Stimulated activated effector memory CD8-positive, alpha-beta T cell treated with anti-CD3 and anti-CD28 coated beads, Interleukin-12 subunit alpha, Interleukin-12 subunit beta, amount 100 ng/mL, for 72 hours (primary cell): ENCODE results near the gene ARHGAP23.
A peak's percentile ranks its signal among the peaks of the same experiment; 100 is the strongest.

Experiments used
- ATAC-seq: fragments of 150-1000 bp; cut with Tn5 transposase; 2 replicates; pipeline ENCODE4 v1.10.0; 2021
- DNase-seq, 2 donors: peaks; one replicate each; pipeline ENCODE4 v3.0.0; 2021 to 2022; ENCODE audit warnings: low spot score in 2 of 2
- H3K27ac Mint-ChIP-seq: one replicate; pipeline ENCODE4 v1.8.0; 2022; ENCODE audit warnings: mild to moderate bottlenecking, mixed read lengths
- H3K36me3 Mint-ChIP-seq: one replicate; pipeline ENCODE4 v1.8.0; 2022; ENCODE audit warnings: mild to moderate bottlenecking, mixed read lengths
- H3K4me1 Mint-ChIP-seq: one replicate; pipeline ENCODE4 v1.8.0; 2022; ENCODE audit warnings: mixed read lengths
- H3K4me3 Mint-ChIP-seq: one replicate; pipeline ENCODE4 v1.8.0; 2022; ENCODE audit warnings: mild to moderate bottlenecking, mixed read lengths
- H3K9me3 Mint-ChIP-seq: one replicate; pipeline ENCODE4 v1.8.0; 2022; ENCODE audit warnings: mixed read lengths

Gene ARHGAP23

DNA sequence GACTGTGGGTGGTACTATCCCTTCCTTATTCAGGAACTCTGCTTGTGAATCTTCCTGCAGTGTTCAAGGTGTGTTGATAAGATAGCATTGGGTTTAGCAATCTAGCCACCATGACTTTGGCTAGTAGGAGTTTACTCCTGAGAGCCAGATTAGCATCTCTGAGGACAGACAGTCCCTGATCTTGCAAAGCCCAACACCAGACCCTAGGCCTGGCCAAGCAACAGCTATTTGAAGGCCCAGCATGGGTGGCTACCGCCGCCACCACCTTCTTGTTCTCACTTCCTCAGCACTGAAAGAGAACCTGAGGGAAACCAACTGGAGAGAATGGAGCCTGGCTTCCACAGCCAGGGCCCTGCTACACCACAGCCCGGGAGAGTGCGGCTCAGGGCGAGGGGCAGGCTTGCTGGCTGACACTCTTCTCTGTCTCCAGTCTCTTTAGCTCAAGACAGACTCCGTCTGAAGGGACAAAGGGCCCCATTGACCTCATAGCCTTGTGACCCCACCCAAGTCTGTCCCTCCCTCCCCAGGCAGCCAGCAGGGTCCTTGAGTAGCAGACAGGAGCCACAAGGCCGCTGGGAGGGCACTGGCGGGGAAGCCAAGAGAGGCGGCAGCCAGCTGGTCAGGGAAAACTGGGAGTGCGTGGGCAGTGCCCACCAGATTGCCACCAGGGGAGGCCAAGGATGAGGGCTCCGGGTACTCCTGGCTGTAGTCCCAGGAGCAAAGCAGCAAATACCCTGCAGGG is 10.9 kb upstream of the ARHGAP23 start:
- Mint-ChIP-seq H3K4me1 (peaks cover 6% of the 10 kb centered on the region), H3K36me3 (no peaks in the 10 kb centered on the region), H3K27ac (no peak overlapping the region), H3K4me3 (no peak overlapping the region), H3K9me3 (no peaks in the 10 kb centered on the region)
- no peak for DNase-seq
- no peak for ATAC-seq

- Mint-ChIP-seq H3K4me1 (peaks cover 6% of the 10 kb centered on the region), H3K9me3 (no peaks in the 10 kb centered on the region), H3K4me3 (peak overlapping the region; percentile 55), H3K27ac (no peak overlapping the region), H3K36me3 (no peaks in the 10 kb centered on the region)
- DNase-seq (no peak), ATAC-seq (no peak)
Observed at GRCh38 chr17:38418062-38418692, 10.1 kb upstream of the ARHGAP23 start.

- Mint-ChIP-seq H3K9me3 (no peaks in the 10 kb centered on the region), H3K4me1 (peaks cover 6% of the 10 kb centered on the region), H3K27ac (no peak overlapping the region), H3K36me3 (no peaks in the 10 kb centered on the region), H3K4me3 (peak overlapping the region; percentile 55)
- no peak for ATAC-seq
- no peak for DNase-seq
Observed at GRCh38 chr17:38418693-38419507, 9.4 kb upstream of the ARHGAP23 start.

DNA sequence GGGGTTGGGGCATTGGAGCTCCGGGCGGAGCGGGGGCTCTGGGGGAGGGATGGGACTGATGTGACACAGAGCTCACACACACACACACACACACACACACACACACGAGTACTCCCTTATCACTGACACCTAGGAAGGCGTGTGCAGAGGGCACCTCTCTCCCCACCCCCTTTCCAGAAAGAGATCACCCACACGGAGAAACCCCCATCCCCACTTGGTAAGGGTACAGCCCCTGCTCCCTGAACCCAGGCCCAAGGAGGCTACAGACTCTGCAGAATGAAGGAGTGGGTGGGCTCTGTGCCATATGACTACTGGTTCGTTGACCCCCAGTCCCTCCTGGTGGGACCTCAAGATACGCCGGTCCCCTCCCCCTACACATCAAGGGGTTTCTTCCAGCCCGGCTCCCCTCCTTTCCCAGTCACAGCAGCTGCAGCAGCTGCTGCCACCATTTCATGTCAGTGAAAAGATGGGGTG is 8.7 kb upstream of the ARHGAP23 start:
- H3K4me1 Mint-ChIP-seq, result peaks cover 10% of the 10 kb centered on the region
- H3K36me3 Mint-ChIP-seq, result no peaks in the 10 kb centered on the region
- ATAC-seq (no peak), DNase-seq (no peak)
- no peak overlapping the region for H3K27ac Mint-ChIP-seq
- H3K4me3 Mint-ChIP-seq, result no peak overlapping the region
- H3K9me3 Mint-ChIP-seq, result no peaks in the 10 kb centered on the region

- H3K27ac Mint-ChIP-seq, result no peak overlapping the region
- H3K9me3 Mint-ChIP-seq, result no peaks in the 10 kb centered on the region
- H3K4me3 Mint-ChIP-seq, result no peak overlapping the region
- no peaks in the 10 kb centered on the region for H3K36me3 Mint-ChIP-seq
- ATAC-seq (no peak), DNase-seq (no peak)
- peaks cover 20% of the 10 kb centered on the region for H3K4me1 Mint-ChIP-seq
Observed at GRCh38 chr17:38420518-38420917, 7.7 kb upstream of the ARHGAP23 start.

- Mint-ChIP-seq H3K9me3 (no peaks in the 10 kb centered on the region), H3K36me3 (no peaks in the 10 kb centered on the region), H3K27ac (no peak overlapping the region), H3K4me3 (no peak overlapping the region), H3K4me1 (peaks cover 23% of the 10 kb centered on the region)
- no peak for DNase-seq
- no peak for ATAC-seq
Observed at GRCh38 chr17:38421171-38421841, 7.0 kb upstream of the ARHGAP23 start.

DNA sequence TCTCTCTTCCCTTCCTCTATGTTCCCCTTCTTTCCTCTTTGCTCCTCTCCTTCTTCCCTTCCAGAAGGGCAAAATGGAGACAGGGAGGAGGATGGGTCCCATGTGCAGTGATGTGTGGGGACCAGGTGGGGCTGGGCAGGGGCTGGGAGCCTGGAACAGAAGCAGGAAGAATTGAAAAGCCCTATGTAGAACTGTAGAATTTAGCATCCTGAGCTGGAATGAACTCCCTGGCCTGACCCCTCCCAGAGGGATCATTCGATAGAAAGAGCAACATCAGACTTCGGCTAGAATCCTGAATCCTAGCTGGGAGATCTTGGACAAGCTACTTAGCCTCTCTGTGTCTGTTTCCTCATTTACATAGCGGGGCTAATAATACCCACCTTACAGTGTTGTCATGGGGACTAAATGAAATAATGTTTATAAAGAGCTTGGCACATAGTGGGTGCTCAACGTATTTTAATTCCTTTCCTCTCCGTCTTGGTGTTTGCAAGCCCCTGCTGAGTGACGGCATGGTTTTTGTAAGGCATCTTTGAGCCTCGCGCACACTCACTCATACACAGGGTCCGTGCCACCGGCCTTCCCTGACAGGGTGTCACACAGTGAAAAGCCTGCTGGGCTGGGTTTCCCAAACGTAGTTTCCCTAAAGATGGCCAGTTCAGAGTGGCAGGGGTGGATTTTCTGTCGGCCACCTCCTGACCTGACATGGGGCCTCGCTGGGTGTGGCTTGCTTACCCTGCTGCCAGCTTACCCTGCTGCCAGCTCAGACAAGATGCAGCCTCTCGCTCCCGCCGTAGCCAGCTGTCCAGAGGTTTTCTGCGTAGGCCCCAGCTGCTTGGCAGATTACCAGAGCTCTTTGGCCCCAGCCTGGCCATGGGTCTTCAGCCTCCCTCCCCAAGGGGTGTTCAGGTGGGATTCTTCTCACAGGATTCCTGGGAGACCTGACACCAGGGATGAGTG is 6.1 kb upstream of the ARHGAP23 start:
- ATAC-seq (no peak), DNase-seq (no peak)
- no peak overlapping the region for H3K4me3 Mint-ChIP-seq
- no peaks in the 10 kb centered on the region for H3K36me3 Mint-ChIP-seq
- H3K4me1 Mint-ChIP-seq, result peaks cover 26% of the 10 kb centered on the region
- no peaks in the 10 kb centered on the region for H3K9me3 Mint-ChIP-seq
- H3K27ac Mint-ChIP-seq, result no peak overlapping the region

- Mint-ChIP-seq H3K9me3 (no peaks in the 10 kb centered on the region), H3K27ac (peak overlapping the region; percentile 53), H3K36me3 (no peaks in the 10 kb centered on the region), H3K4me3 (no peak overlapping the region), H3K4me1 (peaks cover 30% of the 10 kb centered on the region)
- ATAC-seq (no peak), DNase-seq (no peak)
Observed at GRCh38 chr17:38424297-38424972, 3.8 kb upstream of the ARHGAP23 start.

DNA sequence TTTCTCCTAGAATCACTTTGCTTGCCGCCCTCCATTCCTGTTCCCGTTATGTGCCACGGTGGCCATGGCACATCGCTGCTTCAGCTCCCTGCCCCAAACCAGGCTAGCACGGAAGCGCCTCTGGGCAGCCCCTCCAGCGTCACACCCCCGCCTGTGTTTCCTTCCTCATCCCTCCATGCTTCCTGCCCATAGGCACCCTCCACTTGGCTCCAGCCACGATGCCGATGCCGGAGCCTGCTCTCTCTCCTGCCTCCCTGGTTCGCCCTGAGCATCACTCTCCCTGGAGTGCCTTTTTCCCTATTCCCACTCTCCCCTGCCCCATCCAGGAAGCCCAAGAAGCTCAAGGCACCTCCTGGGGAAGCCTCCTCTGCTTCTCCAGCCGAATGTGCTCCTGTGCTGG is 3.2 kb upstream of the ARHGAP23 start:
- H3K4me3 Mint-ChIP-seq, result no peak overlapping the region
- no peaks in the 10 kb centered on the region for H3K9me3 Mint-ChIP-seq
- peak overlapping the region; percentile 53 for H3K27ac Mint-ChIP-seq
- peaks cover 35% of the 10 kb centered on the region for H3K4me1 Mint-ChIP-seq
- ATAC-seq (no peak), DNase-seq (no peak)
- H3K36me3 Mint-ChIP-seq, result no peaks in the 10 kb centered on the region

DNA sequence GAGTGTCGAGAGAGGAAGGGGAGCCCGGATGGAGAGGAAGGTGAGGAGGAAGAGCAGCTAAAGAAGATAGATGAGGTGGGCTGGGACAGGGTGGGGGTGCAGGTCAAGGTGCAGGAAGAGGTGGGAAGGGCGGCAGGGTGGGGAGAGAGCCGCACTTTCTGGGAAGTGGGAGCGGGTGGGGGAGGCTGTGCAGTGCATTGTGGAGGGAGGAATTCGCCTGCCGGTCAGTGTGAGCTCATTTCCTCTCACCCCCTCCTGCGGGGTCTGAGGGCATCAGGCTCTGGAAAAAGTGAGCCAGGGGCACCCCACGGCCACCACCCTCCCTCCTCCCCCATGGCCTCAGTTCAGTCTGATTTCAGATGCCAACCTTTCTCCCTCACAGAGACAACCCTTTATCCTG is 2.5 kb upstream of the ARHGAP23 start:
- peak overlapping the region; percentile 53 for H3K27ac Mint-ChIP-seq
- DNase-seq (no peak), ATAC-seq (no peak)
- H3K9me3 Mint-ChIP-seq, result no peaks in the 10 kb centered on the region
- H3K4me3 Mint-ChIP-seq, result no peak overlapping the region
- H3K4me1 Mint-ChIP-seq, result peaks cover 35% of the 10 kb centered on the region
- no peaks in the 10 kb centered on the region for H3K36me3 Mint-ChIP-seq

DNA sequence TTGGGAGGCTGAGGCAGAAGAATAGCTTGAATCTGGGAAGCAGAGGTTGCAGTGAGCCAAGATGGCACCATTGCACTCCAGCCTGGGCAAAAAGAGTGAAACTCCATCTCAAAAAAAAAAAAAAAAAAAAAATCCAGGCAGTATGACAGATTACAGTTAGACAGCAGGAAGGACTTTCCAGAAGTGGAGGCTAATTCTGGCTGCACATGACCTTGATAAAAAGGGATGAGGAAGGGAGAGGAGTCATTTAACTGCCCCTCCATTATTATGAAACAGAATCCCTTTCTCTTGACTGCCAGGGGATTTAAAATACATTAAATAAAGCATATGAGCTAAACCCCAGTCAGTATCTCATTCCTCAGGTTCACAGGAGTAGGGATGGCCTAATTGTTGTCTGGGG is 1.8 kb upstream of the ARHGAP23 start:
- no peaks in the 10 kb centered on the region for H3K36me3 Mint-ChIP-seq
- peaks cover 35% of the 10 kb centered on the region for H3K4me1 Mint-ChIP-seq
- DNase-seq (no peak), ATAC-seq (no peak)
- no peaks in the 10 kb centered on the region for H3K9me3 Mint-ChIP-seq
- H3K4me3 Mint-ChIP-seq, result no peak overlapping the region
- H3K27ac Mint-ChIP-seq, result no peak overlapping the region

DNA sequence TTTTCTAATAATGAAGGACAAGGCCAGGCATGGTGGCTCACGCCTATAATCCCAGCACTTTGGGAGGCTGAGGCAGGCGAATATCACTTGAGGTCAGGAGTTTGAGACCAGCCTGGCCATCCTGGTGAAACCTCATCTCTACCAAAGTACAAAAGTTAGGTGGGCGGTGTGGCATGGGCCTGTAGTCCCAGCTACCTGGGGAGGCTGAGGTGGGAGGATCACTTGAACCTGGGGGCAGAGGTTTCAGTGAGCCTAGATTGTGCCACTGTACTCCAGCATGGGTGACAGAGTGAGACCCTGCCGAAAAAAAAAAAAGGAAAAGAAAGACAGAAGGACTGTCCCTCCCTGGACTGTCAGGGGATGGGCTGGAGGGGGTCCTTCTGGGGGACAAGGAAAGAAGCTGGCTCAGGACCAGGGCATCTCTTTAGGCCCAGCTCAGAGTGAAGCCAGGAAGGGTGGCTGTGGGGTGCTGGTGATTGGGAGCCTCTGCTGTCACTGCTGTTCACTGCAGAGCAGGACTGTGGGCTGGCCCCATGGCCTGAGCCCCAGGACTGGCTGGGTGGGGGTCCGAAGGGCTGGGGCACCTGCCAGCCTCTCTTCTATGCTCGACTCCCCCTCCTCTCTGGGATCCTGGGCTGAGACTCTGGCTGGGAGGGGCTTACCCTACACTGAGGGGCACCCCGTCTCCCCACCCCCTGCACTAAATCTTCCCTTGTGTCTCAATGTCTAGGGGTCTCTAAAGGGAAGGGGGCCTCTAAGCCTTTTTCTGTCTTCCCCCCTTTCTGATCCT is 909 bp upstream of the ARHGAP23 start:
- Mint-ChIP-seq H3K4me1 (peaks cover 35% of the 10 kb centered on the region), H3K4me3 (peak overlapping the region; percentile 61), H3K9me3 (no peaks in the 10 kb centered on the region), H3K27ac (peak overlapping the region; percentile 7), H3K36me3 (no peaks in the 10 kb centered on the region)
- DNase-seq (no peak), ATAC-seq (no peak)

DNA sequence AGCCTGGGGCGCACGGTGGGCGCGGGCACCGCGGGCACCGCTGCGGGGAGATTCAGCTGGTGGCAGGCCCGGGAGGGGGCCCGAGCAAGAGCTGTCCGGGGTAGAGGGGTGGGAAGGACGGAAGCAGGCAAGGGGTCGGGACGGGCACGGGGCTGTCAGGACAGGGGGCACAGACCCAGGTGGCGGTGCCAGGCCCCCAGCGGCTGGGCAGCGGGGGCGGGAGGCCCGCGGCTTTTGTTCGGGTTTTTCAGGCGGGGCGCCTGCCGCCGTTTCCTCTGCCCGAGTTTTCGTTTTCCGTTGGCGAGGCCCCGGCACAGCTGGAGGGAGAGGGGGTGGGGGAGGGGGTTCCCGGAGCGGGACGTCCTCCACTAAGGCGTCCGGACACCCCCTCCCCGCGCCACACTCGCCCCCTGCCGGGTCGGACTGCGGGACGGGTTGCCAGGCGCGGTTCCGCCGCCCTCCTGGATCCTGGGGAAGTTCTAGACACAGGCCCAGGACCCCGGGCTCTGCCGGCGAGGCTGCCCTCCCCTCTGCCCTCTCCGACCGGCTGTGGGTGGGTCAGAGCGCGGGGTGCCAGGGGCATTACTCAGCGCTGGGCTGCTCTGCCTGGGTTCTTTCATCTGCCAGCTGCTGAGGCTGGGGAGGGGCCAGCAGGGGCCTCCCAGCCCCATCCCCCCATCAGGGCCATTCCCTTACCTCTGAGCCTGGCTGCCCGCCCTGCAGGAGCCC is 543 bp downstream of the ARHGAP23 start:
- Mint-ChIP-seq H3K4me3 (peak overlapping the region; percentile 61), H3K9me3 (no peaks in the 10 kb centered on the region), H3K27ac (peak overlapping the region; percentile 24), H3K36me3 (no peaks in the 10 kb centered on the region), H3K4me1 (peaks cover 35% of the 10 kb centered on the region)
- peak; percentile 46 for ATAC-seq
- no peak for DNase-seq
